ENCODE measurements around the gene ANXA6.

The ANXA6 gene

DNA sequence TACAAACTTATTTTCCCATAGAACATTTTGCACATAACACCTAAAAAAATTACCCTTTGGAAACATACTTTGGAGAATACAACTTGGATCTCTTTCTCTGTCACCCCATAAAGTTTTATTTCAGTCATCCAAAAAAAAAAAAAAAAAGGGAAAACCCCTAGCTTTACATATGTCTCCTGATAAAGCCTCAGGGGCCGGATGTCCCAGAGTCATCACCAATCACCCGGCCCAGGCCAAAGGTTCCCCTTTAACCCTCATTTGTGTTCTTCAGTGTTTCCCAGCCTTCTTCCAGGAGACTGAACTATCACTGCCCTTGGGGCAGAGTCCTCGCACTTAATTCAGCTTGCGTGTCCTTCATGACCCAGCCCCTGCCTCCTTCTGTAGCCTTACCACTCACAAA is 28.8 kb downstream of the ANXA6 start:
- DNase-seq (ENCODE audit: low read depth): no peak

DNA sequence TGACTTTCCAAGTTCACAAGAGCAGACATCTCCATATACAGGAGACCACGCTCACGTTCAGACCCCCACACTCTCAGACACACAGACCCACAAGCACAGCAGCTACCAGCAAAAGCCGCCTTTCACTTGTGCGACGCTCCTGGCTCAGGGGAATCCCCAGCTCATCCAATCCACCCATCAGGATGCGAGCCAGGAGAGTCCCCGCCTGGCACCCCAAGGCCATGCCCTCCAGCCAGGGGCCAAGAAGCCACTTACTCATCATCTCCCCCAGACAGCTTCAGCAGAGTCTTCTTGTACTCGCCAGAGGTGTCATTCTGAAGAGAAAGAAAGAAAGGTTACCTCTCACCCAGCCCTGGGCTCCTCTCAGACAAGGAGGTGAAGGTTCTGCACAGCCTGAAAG is 29.7 kb downstream of the ANXA6 start:
- DNase-seq (ENCODE audit: low read depth): no peak

DNA sequence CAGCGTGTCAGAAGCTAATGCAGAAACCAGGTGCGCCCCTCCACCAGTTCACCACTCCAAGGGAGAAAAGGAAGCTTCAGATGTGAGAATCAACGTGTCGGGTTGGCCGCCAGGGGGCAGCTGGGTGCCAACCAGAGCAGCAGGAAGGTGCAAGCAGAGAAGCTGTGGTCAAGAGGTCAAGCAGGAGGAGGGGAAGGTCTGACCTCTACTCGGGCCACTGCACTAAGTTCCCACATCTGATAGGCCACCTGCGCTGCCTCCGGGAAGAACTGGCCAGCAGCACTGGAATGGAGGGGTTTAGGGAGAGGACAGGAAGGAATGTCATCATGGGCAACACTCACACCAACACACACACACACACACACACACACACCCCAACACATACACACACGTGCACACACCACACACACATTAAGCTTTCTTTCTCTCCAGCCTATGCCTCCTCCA is 31.4 kb downstream of the ANXA6 start:
- no peak for DNase-seq (ENCODE audit: low read depth)

DNA sequence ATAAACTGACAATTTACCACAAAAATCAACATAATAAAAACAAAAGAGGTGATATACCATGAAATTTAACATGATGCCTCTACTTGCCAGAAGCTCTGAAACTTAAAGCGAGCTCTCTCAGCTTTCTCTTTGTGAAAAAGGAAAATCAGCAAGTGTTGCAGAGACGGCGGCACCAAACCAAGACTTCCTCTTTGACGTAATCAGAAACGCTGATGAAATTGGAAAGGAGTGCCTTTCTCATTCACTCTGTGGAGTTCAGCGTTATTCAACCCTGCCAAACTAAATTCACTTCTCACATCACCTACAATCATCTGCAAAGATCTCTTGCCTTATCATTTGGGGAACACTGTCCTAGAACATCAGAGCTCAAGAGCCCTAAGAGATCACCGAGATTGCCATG is 32.2 kb downstream of the ANXA6 start:
- DNase-seq (ENCODE audit: low read depth): no peak

DNA sequence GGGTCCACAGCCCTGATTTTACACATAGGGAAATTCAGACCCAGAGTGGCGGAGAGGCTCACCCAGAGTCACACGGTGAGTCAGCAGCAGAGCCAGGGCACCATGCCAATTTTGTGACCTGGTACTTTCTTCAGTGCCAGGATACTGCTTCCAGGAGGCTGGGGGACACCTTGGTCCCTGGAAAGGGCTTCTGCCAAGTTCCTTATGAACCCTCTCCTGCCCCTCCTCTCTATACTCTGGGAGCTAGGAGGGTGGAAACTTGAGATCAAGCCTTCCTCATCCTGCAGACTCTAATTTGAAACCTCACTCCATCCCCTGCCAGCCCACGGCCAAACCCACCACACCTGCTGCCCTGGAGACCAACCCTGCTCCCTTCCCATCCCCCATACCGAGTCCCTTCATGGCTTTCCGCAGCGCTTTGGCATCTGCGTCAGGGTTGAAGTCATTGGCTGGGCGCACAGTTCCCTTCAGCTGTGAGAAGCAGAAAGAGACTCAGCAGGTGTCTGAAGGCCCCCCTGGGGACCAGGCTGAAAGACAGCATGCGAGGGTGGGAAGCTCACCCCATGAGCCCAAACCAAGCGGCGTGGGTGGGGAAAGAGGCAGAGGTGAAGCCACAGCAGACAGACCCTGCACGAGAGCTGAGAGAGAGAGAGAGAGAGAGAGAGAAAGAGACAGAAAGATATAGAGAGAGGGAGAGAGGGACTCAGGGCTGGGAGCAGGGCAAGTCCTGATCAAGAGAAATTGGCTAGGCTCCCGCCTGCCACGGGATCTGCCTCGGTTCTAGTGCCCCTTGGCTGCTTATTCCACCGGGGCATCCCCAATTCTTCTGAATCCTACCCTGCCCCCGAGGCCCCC is 33.5 kb downstream of the ANXA6 start:
- DNase-seq (ENCODE audit: low read depth): no peak

DNA sequence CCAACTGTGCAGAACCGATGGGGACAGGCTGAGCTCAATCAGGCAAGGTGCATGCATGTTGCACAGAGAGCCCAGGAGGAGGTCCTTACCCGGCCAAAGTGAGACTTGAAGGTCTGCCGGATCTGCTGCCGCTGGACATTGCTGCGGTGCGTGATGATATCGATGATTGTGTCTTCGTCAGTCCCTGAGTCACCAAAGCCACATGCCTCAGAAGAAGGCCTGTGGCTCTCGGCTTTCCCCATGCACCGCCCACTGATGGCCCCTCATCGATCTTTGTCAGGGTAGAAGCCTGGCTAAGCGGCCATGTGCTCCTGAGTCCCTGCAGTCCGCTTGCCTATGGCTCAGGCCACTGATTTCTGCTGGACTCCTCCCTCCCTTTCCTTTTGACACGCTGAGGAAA is 34.8 kb downstream of the ANXA6 start:
- no peak for DNase-seq (ENCODE audit: low read depth)

DNA sequence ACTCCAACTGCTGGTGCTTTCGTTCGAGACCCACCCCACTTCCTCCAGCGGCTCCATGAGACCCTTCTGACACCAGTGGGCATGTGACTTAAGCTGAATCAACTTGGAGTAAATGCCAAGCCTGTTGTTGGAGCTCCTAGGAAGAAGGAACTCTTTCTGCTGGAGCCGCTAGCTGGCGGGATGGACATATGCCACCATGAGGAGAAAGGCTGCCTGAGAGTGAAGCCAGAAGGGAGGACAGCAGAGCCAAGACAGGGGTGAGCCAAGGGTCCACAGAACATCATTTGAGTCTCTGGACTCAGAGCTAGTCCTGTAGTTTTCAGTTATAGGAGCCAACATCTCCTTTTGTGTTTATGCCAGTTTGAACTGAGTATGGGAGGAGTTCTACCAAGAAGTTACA is 35.9 kb downstream of the ANXA6 start:
- no peak for DNase-seq (ENCODE audit: low read depth)

DNA sequence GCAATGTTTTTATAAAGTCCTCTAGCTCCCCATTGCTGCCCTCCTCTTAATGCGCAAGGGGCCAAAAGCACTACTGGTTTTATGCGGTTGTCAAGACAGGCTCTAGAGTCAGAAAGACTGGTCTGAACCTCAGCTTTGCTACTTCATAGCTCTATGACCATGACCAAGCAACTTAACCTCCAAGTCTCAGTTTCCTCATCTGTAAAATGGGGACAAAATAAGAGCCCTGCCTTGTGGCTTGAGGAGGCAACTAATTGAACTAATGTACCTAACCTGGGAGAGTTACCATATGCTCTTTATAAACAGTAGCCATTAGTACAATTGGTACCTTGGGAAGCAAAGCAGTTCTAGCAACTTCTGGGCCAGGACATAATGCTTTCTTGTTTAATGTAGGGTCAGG is 36.5 kb downstream of the ANXA6 start:
- DNase-seq (ENCODE audit: low read depth): no peak

DNA sequence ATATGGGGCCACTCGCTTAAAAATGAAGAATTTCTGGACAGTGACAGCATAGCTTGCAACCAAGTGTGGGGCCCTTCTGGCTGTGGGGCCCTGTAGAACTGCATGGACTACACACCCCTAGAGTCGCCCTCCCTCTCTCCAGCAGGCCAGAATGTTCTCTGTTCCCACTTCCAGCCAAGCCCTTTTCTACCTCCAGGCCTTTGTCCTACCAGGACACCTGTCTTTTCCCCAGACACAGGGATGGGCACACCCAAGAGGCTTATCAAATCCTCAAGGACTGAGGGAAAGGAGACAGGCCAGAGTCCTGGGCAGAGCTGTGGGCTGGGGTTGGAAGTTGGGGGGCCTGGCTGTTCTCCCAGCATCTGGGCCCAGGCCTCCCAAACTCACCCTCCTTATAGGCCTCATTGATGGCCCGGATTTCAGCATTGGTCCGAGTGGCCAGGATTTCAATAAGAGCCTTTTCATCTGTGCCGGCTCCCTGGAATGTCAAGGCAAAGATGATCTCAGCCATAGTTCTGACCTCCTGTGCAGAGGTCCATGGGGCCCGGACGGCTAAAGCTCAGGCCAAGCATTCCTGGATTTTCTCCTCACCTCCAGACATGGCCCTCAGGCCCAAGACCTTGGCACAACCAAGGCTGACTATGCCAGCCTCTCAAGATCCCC is 38.5 kb downstream of the ANXA6 start:
- DNase-seq (ENCODE audit: low read depth): no peak

DNA sequence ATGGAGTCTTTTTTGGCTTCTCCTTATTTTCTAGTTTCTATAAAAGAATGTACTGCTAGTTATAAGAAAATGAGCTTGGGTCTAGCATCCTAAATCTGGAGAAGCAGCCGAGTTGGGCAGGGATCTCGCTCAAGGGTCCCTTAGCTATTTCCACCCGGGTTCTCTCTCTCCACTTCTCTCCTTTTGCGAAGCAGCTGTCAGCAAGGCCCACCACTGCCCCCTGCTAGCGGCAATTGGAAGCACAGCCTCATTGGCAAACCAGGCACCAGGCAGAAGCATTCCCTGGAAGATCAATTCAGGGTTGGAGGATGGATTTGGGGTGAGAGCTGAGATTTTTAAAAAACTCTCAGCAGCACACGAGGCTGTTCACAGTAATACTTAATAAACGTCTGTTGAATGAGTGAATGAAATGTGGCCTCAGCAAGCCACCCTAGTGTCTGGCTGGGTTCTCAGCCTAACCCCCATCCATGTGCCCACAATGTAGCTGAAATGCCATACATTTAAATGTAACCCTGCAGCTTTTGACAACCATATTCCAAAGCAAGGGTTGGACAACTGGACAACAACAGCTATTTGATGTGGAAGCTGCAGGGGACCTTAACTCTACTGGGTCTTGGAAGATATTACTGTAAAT is 42.2 kb downstream of the ANXA6 start:
- DNase-seq (ENCODE audit: low read depth): no peak

DNA sequence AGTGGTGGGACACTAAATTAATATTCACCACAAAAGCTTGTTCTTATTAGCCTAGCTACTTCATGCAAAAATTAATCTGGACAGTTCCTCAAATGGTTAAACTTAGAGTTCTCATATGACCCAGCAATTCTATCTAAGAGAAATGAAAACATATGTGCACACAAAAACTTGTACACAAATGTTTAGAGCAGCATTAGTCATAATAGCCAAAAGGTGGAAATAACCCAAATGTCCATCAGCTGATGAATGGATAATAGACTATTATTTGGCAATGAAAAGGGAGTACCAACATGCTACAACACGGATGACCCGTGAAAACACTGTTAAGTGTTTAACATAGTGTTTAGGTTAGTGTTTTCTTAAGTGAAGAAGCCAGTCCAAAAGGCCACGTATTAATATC is 43.9 kb downstream of the ANXA6 start:
- no peak for DNase-seq (ENCODE audit: low read depth)

DNA sequence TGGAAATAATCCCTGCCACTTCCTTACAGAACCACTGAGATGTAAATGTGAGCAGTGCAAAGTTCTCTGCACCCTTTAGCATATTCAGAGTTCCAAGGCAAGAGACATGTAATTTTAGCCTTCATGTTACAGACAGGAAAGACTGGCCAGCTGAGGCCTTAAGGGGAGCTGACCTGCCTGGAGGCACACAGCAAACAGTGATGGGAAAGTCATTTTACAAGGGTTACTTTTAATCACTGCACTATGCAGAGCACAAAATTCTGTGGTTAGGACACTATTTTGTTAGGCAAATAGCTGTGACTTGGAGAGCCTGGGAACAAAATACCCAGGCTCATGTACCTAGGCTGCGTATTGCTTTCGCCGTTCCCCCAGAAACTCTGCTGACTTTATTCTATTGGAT is 46.6 kb downstream of the ANXA6 start:
- no peak for DNase-seq (ENCODE audit: low read depth)

DNA sequence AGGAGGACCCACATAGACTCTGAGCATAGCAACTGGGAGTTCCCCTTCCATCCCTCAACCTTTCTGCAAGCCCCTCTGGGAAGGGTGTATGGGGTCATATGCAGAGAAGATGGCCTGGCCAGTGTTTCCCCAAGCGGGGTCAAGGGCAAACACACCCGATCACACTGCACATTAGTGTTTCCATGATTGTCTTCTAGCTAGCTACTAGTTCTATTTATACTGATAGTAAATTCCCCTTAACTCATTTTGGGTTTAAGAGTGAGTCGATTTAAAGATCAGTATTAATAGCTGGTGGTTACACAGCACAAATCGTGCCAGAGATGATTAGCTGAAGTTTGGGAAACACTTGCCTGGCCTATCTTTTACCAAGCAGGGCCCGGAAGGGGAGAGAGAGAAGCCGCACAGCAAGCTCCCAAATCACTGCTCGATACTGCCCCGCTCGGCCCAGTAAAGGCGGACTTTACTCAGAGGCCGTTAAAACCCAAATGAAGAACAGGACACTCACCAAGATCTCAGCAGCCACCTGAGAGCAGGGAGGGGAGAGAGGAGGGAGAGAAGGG is 47.4 kb downstream of the ANXA6 start:
- DNase-seq (ENCODE audit: low read depth): no peak

DNA sequence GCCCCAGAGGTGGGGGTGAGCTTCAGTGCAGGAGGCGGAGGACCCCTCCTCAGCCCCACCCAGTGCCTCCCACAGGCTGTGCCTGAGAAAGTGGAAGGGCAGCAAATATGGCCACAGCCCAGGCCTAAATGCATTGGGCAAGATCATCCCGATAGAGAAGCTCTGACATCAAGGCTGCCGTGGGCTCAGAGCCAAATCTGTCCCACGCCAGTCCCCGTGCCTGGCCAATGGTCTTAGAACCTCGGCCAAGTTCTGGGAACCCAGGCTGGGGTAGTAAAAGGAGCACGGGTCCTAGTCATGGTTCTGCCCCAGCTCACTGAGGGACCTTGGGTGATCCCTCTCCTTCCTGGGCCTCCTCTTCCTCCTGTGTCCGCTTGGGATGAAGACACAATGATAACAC is 49.0 kb downstream of the ANXA6 start:
- no peak for DNase-seq (ENCODE audit: low read depth)

DNA sequence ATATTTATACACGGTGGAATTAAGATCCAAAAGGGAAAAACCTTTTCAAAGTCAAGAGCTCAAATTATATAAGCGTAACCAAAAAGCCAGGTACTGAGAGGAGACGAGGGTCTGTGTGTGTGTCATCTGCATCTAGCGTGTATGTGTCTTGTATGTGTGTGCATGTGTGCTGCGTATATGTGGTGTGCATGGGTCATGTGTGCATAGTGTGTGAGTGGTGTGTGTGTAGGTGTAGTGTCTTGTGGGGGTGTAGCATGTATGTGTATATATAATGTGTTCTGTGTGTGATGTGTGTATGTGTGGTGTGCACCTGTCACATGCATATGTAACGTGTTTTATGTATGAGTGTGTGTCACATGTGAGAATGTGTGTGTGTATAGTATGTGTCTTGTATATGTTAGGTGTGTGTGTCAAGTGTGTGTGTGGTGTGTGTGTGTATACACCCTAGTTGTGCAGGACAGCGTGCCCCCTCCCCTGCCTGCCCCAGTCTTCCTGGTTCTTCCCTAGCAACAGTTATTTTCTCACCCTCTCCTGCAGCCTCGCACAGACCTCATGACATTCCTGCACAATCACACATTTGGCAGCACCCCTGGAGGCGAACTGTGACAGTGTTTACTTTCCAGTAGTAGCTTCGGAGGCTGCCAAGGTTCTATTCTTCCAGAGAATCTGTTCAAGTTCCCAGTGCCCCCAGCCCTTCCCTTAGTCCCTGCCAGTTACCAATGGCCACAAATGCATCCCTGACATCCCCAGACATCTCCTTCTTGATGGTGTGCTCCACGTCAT is 49.6 kb downstream of the ANXA6 start:
- DNase-seq (ENCODE audit: low read depth): no peak

DNA sequence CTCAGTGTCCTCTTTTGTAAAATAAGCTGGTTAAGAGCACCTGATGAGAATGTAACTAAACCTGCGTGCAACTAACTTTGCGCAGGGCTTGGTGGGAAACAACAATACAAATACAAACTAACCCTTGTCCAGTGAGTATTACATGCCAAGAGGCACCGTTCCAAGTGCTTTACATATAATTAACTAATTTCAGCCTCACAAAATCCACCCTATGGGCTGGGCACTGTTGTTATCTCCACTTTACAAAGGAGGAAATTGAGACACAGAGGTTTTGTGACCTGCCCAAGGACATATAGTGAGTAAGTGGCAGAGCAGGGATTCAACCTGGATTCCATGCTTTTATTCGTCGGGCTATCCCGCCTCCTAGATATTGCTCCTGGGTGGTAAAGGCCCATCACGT is 50.5 kb downstream of the ANXA6 start:
- DNase-seq (ENCODE audit: low read depth): no peak

DNA sequence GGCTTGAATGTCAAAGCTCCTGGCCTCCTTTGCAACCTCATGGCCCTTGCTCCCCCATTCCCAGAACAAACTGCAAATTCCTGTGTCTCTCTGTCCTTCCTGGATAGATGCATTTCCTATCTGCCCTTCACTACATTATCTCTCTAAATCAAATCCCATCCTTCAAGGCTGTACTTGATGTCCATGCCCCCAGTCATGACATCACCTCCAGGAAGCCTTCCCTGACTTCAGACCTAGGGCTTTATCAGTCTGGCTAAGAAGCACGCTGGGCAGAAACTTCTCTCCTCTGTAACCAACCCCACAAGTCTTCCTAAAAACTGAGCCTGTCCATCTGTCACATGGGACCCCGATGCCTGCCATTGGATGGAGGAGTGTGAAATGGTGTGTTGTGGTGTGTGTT is 51.1 kb downstream of the ANXA6 start:
- DNase-seq (ENCODE audit: low read depth): no peak

DNA sequence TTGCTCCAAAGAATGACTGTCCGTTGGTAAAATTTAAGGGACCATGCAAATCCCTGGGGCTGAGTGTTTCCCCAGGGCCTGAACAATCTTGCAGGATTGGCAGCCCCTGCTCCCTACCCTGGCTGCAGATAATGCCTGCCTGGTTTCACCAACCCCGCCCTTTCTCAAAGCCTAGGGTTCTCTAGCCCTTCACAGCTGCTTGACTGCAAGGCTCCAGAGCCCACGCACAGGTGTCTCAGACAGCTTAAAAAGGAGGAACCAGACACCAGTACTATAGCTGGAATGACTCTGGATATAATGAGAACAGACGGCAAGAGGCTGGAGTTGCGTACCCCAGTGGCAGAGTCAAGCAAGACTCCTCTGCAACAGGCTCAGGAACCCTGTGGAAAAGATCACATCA is 51.5 kb downstream of the ANXA6 start:
- DNase-seq (ENCODE audit: low read depth): no peak

DNA sequence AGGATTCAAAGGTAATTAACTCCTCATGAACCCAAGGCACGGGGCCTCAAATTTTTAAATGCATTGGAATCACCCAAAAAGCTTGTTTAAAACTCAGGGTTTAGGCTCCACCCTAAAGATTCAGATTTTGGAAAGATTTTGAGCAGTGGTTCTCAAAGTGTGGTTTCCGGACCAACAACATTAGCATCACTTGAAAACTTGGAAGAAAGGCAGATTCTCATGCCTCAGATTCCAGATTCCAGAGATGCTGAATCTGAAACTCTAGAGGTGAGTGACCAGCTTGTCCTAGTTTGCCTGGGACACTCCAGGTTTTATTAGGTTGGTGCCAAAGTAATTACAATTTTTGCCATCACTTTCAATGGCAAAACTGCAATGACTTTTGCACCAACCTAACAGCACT is 52.0 kb downstream of the ANXA6 start:
- no peak for DNase-seq (ENCODE audit: low read depth)

DNA sequence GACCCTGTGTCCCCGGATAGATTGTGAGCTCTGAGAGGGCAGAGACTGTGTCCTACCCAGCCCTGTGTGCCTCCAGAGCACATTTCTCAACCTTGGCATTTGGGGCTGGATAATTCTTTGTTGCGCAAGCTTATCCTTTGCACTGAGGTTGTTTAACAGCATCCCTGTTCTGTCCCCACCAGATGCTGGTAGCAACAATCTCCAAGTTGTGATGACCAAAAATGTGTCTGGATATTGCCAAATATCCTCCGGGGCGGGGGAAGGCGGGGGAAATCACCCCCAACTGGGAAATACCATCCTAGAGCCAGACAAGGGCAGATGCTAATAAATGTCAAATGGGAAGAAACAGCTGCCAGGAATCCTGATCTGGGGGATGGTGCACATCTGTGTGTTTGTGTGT is 52.8 kb downstream of the ANXA6 start:
- DNase-seq (ENCODE audit: low read depth): no peak

DNA sequence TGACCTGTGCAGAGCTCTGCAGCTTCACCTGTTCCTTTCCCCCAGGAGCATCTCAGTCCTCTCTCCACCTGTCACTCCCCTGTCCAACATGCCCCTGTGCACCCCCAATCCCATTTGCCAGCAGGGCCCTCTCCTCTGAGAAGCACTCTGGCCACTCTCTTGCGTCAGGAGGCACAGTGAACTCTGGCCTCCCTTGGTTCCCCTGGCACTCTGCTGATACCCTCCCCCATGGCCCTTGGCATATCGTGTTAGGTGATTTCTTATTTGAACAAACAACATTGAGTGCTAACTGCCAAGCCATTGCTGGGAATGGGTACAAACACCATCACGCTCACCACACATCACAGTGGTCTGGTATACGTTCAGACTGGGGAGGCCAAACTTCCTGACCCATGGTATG is 55.8 kb downstream of the ANXA6 start:
- DNase-seq (ENCODE audit: low read depth): no peak

DNA sequence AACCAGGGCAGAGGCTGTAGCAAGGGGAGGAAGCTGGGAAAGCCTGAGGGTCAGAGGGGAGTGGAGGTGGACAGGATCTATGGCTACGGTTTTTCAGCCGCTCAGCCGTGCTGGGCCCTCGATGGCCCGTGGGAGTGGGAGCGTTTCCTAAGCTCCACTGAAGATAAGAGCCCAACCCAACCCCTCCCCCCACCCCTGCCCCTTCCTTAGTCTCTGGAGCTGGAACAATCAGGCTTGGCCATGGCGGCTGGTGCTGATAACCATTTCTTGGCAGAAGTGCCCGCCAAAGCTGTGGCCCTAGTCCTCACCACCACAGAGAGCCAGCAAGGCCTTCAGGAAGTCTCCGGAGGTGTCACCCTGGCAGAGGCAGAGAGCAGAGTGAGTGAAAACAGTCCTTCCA is 56.4 kb downstream of the ANXA6 start:
- no peak for DNase-seq (ENCODE audit: low read depth)
